HepG2 (cell line): ENCODE results near the gene RRP9. TPM values are rescaled to one million over a fixed set of nuclear protein-coding genes. Genes with fewer than 3 reads are reported as not detected.

Experiments used
- KDM4B ChIP-seq: sonication (generic); formaldehyde crosslinking; IDR thresholded peaks from 2 replicates; pipeline ENCODE4 v1.4.0; 2020; ENCODE audit warnings: missing genetic modification reagents
- RERE ChIP-seq: IDR thresholded peaks from 2 replicates; pipeline ENCODE4 v1.6.1; 2016; ENCODE audit warnings: low read depth, missing genetic modification reagents, missing compliant biosample characterization
- ZFP36L1 ChIP-seq: sonication (generic); formaldehyde crosslinking; IDR thresholded peaks from 2 replicates; pipeline ENCODE4 v1.8.0; 2022; ENCODE audit warnings: mild to moderate bottlenecking, missing genetic modification reagents, moderate library complexity
- ZMYM3 ChIP-seq: sonication (generic); formaldehyde crosslinking; IDR thresholded peaks from 2 replicates; pipeline ENCODE4 v1.5.1; 2020; ENCODE audit warnings: mild to moderate bottlenecking, missing genetic modification reagents
- ZNF326 ChIP-seq: sonication (generic); formaldehyde crosslinking; IDR thresholded peaks from 2 replicates; pipeline ENCODE4 v1.4.0; 2020; ENCODE audit warnings: missing genetic modification reagents, borderline replicate concordance
- ZNF543 ChIP-seq: sonication (generic); formaldehyde crosslinking; IDR thresholded peaks from 2 replicates; pipeline ENCODE4 v1.4.0; 2020; ENCODE audit warnings: mild to moderate bottlenecking, missing genetic modification reagents
- ZNF619 ChIP-seq: sonication (generic); formaldehyde crosslinking; IDR thresholded peaks from 2 replicates; pipeline ENCODE4 v1.4.0; 2020; ENCODE audit warnings: mild to moderate bottlenecking, missing genetic modification reagents
- polyA plus RNA-seq, 8 experiments: library from polyadenylated mRNA; depleted of rRNA in 3 of 8; stranded (reverse) in 7 of 8; unstranded in 1 of 8; fragments of >200 nt; fragmentation: Illumina TruSeq in 4 of 8; extraction: Trizol in 4 of 8; gene quantifications; 2 replicates each; pipeline versions ENCODE4 v1.2.1 to v1.2.3, GENCODE V29; 2011 to 2016; ENCODE audit warnings: low read depth in 4 of 8, missing spikeins in 1 of 8, mixed read lengths in 1 of 8; ENCODE audit not compliant: insufficient read depth in 1 of 8
- total RNA-seq, 5 experiments: library from RNA; depleted of rRNA; stranded (reverse); fragments of >200 nt; fragmentation: Illumina TruSeq; extraction: Trizol; gene quantifications; 2 replicates each; pipeline ENCODE4 v1.2.3, GENCODE V29; 2016; ENCODE audit warnings: low read depth in 1 of 5
- TF ChIP-seq, protein P1 (sequence below): sonication (generic); formaldehyde crosslinking; IDR thresholded peaks from 2 replicates; pipeline ENCODE4 v1.4.0; 2020; ENCODE audit warnings: mild to moderate bottlenecking, missing genetic modification reagents
- TF ChIP-seq, protein P2 (sequence below), 2 experiments: sonication (generic) in 1 of 2; formaldehyde crosslinking in 1 of 2; IDR thresholded peaks; 2 replicates each; pipeline versions ENCODE4 v1.4.0 to v1.6.1; 2018 to 2020; ENCODE audit warnings: missing genetic modification reagents in 2 of 2, borderline replicate concordance in 1 of 2, low read depth in 1 of 2, mild to moderate bottlenecking in 1 of 2, missing biosample characterization in 1 of 2
- TF ChIP-seq, protein P3 (sequence below): sonication (generic); formaldehyde crosslinking; IDR thresholded peaks from 2 replicates; pipeline ENCODE4 v1.5.0; 2020; ENCODE audit warnings: mild to moderate bottlenecking, missing genetic modification reagents, moderate library complexity
- TF ChIP-seq, protein P4 (sequence below): sonication (generic); formaldehyde crosslinking; IDR thresholded peaks from 2 replicates; pipeline ENCODE4 v1.4.0; 2020; ENCODE audit warnings: mild to moderate bottlenecking, missing genetic modification reagents

RRP9 gene
- total and polyA plus RNA-seq, 2 of the 13 experiments (the other 11 are each of a cell fraction or from before 2014, with no cell fraction given), result 14.8 to 44.0 TPM

DNA sequence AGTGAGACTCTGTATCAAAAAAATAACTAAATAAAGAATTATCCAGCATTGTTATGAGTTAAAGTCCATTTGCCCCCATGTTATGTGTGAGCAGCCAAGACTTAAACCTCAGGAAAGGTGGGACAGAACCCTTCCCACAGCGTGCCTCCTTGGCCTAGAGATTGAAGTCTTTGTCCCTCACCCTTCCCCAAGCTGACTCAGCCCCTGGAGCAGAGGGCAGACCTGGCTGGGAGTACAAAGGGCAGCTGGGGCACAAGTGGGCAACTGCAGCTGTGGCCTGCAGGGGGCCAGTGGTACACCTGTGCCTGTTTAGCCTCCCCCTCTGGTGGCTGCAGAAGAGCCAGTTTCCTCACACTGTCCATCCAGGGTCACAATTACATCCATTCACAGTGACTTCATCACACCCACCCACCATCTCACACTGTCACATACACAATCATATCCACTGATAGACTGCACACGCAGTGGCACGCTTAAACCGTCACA lies 40.7 kb upstream of the RRP9 start (continued):
- TF ChIP-seq RERE (CRISPR knock-in tag) (0 out of 2 replicates have a peak, but pooled peaks have one; percentile 15), KDM4B (peak; percentile 68; the same call in 1 of the 2 replicates), ZMYM3 (peak; percentile 62), ZNF619 (peak; percentile 80), ZNF543 (no peak), ZFP36L1 (CRISPR knock-in tag) (peak; percentile 68; the same call in 1 of the 2 replicates), ZNF326 (CRISPR knock-in tag) (no peak)
- TF ChIP-seq, protein P1, sequence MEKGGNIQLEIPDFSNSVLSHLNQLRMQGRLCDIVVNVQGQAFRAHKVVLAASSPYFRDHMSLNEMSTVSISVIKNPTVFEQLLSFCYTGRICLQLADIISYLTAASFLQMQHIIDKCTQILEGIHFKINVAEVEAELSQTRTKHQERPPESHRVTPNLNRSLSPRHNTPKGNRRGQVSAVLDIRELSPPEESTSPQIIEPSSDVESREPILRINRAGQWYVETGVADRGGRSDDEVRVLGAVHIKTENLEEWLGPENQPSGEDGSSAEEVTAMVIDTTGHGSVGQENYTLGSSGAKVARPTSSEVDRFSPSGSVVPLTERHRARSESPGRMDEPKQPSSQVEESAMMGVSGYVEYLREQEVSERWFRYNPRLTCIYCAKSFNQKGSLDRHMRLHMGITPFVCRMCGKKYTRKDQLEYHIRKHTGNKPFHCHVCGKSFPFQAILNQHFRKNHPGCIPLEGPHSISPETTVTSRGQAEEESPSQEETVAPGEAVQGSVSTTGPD (CRISPR knock-in tag), result peak; percentile 89; the same call in 1 of the 2 replicates
- TF ChIP-seq, protein P2, sequence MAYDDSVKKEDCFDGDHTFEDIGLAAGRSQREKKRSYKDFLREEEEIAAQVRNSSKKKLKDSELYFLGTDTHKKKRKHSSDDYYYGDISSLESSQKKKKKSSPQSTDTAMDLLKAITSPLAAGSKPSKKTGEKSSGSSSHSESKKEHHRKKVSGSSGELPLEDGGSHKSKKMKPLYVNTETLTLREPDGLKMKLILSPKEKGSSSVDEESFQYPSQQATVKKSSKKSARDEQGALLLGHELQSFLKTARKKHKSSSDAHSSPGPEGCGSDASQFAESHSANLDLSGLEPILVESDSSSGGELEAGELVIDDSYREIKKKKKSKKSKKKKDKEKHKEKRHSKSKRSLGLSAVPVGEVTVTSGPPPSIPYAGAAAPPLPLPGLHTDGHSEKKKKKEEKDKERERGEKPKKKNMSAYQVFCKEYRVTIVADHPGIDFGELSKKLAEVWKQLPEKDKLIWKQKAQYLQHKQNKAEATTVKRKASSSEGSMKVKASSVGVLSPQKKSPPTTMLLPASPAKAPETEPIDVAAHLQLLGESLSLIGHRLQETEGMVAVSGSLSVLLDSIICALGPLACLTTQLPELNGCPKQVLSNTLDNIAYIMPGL (CRISPR knock-in tag; IDR thresholded peaks at IDR 0.05; ENCODE audit: borderline replicate concordance in 1 of 2, low read depth in 1 of 2), result peak; percentile 89 to 98
- TF ChIP-seq, protein P3, sequence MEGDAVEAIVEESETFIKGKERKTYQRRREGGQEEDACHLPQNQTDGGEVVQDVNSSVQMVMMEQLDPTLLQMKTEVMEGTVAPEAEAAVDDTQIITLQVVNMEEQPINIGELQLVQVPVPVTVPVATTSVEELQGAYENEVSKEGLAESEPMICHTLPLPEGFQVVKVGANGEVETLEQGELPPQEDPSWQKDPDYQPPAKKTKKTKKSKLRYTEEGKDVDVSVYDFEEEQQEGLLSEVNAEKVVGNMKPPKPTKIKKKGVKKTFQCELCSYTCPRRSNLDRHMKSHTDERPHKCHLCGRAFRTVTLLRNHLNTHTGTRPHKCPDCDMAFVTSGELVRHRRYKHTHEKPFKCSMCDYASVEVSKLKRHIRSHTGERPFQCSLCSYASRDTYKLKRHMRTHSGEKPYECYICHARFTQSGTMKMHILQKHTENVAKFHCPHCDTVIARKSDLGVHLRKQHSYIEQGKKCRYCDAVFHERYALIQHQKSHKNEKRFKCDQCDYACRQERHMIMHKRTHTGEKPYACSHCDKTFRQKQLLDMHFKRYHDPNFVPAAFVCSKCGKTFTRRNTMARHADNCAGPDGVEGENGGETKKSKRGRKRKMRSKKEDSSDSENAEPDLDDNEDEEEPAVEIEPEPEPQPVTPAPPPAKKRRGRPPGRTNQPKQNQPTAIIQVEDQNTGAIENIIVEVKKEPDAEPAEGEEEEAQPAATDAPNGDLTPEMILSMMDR, result peak; percentile 96
- TF ChIP-seq, protein P4, sequence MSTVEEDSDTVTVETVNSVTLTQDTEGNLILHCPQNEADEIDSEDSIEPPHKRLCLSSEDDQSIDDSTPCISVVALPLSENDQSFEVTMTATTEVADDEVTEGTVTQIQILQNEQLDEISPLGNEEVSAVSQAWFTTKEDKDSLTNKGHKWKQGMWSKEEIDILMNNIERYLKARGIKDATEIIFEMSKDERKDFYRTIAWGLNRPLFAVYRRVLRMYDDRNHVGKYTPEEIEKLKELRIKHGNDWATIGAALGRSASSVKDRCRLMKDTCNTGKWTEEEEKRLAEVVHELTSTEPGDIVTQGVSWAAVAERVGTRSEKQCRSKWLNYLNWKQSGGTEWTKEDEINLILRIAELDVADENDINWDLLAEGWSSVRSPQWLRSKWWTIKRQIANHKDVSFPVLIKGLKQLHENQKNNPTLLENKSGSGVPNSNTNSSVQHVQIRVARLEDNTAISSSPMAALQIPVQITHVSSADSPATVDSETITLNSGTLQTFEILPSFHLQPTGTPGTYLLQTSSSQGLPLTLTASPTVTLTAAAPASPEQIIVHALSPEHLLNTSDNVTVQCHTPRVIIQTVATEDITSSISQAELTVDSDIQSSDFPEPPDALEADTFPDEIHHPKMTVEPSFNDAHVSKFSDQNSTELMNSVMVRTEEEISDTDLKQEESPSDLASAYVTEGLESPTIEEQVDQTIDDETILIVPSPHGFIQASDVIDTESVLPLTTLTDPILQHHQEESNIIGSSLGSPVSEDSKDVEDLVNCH, result no peak
